ENCODE data around the gene ASB2. TPM values are rescaled to one million over a fixed set of nuclear protein-coding genes. Genes with fewer than 3 reads are reported as not detected.

Gene ASB2
- total and polyA plus RNA-seq, 4 donors, result 9.1 to 57.0 (median 39.1) TPM

DNA sequence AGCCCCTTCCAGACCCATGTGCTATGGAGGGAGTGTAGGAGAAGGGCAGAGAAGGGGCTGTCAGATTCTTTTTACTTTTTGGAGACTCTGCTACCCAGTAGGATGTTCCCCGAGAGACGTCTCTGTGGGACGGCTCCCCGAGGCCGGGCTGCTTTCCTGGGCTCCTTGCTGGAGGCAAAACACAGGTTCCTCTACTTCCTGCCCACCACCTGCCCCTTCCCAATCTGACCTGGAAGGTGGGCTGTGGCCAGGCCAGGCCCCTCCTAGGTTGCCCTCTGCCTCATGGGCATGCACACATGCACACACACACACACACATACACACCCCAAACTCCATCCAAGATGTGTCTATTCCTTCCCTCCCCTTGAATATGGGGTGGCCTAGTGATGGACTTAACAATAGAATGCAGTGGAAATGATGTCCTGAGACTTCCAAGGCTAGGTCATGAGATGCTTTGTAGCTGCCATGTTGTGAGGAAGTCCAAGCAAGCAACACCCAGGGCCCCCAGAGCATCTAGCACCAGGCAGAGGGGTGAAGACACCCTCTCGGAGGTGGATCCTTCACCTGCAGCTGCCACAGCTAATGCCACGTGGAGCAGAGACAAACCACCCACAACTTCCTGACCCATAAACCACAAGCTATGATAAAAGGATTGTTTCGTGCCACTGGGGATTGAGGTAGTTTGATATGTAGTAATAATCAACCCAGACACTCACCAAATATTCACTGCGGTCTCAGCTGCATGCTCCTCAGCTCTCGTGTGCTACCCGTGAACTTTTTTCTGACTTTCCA is 1.6 kb upstream of the ASB2 start:
- ATAC-seq (ENCODE audit: low FRiP score) (no peak), DNase-seq (no peak)
- Histone ChIP-seq H3K9me3 (ENCODE audit: control insufficient read depth, low read length) (no peaks in the 10 kb centered on the region), H3K4me1 (ENCODE audit: control insufficient read depth in 1 of 2, insufficient read depth in 2 of 2, low read length in 2 of 2) (peaks cover 3 to 7% of the 10 kb centered on the region in 2 donors), H3K27me3 (ENCODE audit: control insufficient read depth in 1 of 2, insufficient read depth in 2 of 2, low read length in 1 of 2) (no peaks in the 10 kb centered on the region), H3K36me3 (ENCODE audit: control insufficient read depth in 1 of 2, insufficient read depth in 2 of 2, low read length in 1 of 2) (no peaks in the 10 kb centered on the region), H3K27ac (ENCODE audit: low read depth in 1 of 2, low read length in 2 of 2) (peak overlapping the region; percentile 86 to 93), H3K4me3 (ENCODE audit: low read length in 2 of 2) (no peak overlapping the region)
- intact Hi-C loops (cut with DNase I), result loop anchor here in 1 of 2 donors (5.0 kb wide), 1 partner anchor 1331 kb away; no protein-coding TSS in a partner anchor
- 89 to 90% methylated on average over 11 of the region's 11 CpGs for WGBS, 2 donors

DNA sequence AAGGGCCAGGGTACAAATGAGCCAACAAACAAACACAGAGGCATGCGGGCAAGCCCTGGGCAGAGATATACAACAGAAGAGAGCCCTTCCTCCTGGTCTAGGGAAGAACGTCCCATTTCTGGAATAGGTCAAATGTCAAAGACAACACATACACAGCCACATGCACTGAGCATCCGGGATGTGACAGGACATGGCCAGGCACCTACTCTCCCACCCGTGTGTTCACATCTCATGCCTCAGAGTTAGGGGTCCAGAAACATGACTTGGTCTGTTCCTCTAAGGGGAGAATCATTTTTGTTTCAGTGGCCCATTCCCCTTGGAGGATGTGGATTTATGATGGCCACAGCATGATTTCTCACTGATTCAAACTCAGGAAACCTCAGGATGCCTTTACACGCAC is 801 bp upstream of the ASB2 start:
- intact Hi-C loops (cut with DNase I), result loop anchor here in 1 of 2 donors (5.0 kb wide), 1 partner anchor 1330 kb away; no protein-coding TSS in a partner anchor
- no peak overlapping the region for H3K4me3 ChIP-seq (ENCODE audit: low read length in 2 of 2)

DNA sequence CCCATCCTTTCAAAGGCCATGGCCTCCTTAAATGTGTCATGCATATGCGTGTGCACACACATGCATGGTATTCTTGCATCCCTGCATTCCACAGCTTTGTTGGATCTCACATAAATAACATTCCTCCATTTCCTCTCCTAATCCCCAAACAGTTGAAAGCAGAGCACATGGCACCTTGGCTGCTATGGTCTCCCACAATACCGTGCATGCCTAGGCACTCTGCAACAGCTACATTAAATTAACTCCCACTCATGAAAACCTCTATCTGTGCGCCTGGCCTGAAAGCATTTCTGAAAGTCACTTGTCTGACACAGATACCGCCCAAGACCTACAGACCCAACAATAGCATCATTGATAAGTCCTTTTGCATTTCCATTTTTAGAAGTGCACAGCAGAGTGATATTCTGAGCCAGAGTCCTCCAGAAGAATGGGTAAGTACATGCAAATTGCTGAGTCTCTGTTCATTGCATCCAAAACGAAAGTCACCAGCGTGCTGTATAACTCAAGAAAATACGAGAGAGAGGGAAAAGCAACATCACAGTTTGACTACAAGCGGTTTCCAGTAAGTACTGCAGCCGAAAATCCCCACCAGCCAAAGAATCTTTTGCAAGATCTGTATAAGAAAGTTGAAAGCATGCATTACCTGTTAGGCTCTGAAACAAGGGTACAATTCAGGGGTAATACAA is 436 bp downstream of the ASB2 start:
- intact Hi-C loops (cut with DNase I), result loop anchor here in 1 of 2 donors (5.0 kb wide), 1 partner anchor 1329 kb away; no protein-coding TSS in a partner anchor

More for the DNA sequence above, 801 bp upstream of the ASB2 start:
- Histone ChIP-seq H3K27ac (ENCODE audit: low read depth in 1 of 2, low read length in 2 of 2) (peak overlapping the region; percentile 86 to 93), H3K27me3 (ENCODE audit: control insufficient read depth in 1 of 2, insufficient read depth in 2 of 2, low read length in 1 of 2) (no peaks in the 10 kb centered on the region), H3K9me3 (ENCODE audit: control insufficient read depth, low read length) (no peaks in the 10 kb centered on the region), H3K36me3 (ENCODE audit: control insufficient read depth in 1 of 2, insufficient read depth in 2 of 2, low read length in 1 of 2) (no peaks in the 10 kb centered on the region), H3K4me1 (ENCODE audit: control insufficient read depth in 1 of 2, insufficient read depth in 2 of 2, low read length in 2 of 2) (peaks cover 3 to 7% of the 10 kb centered on the region in 2 donors)
- DNase-seq (no peak), ATAC-seq (ENCODE audit: low FRiP score) (no peak)
- 59% methylated on average over 5 of the region's 5 CpGs for WGBS, 2 donors

DNA sequence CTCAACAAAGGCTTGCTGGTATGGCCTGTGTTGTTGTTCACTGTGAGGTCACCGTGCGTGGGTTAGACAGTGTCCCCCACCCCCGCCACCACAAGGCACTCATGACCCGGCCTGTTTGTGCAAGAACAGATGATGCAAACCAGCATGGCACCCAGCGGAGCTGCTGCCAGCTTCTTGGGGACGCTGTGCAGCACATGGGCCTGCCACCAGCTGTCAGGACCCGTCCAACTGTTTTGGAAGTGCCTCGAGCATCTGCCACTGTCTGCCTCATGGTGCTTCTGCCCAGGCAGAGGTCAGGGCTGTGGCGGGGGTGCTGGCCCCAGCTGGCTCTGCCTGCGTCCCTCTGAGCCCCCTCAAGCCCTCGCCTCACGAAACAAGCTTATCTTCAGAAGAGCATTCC is 1.5 kb downstream of the ASB2 start:
- no peaks in the 10 kb centered on the region for H3K9me3 ChIP-seq (ENCODE audit: control insufficient read depth, low read length)
- 32 to 42% methylated on average over 12 of the region's 12 CpGs for WGBS, 2 donors
- H3K36me3 ChIP-seq (ENCODE audit: control insufficient read depth in 1 of 2, insufficient read depth in 2 of 2, low read length in 1 of 2), result no peaks in the 10 kb centered on the region
- ATAC-seq (ENCODE audit: low FRiP score), result no peak
- no peaks in the 10 kb centered on the region for H3K27me3 ChIP-seq (ENCODE audit: control insufficient read depth in 1 of 2, insufficient read depth in 2 of 2, low read length in 1 of 2)
- H3K4me1 ChIP-seq (ENCODE audit: control insufficient read depth in 1 of 2, insufficient read depth in 2 of 2, low read length in 2 of 2), result peaks cover 0 to 3% of the 10 kb centered on the region in 2 donors
- H3K4me3 ChIP-seq (ENCODE audit: low read length in 2 of 2), result peak overlapping the region; percentile 0 to 76
- peak overlapping the region; percentile 53 to 73 for H3K27ac ChIP-seq (ENCODE audit: low read depth in 1 of 2, low read length in 2 of 2)
- intact Hi-C loops (cut with DNase I), result loop anchor here in 1 of 2 donors (5.0 kb wide), 1 partner anchor 1328 kb away; no protein-coding TSS in a partner anchor
- no peak for DNase-seq

More for the DNA sequence above, 436 bp downstream of the ASB2 start:
- DNase-seq (no peak), ATAC-seq (ENCODE audit: low FRiP score) (no peak)
- Histone ChIP-seq H3K9me3 (ENCODE audit: control insufficient read depth, low read length) (no peaks in the 10 kb centered on the region), H3K4me3 (ENCODE audit: low read length in 2 of 2) (peak overlapping the region; percentile 58 to 76), H3K27me3 (ENCODE audit: control insufficient read depth in 1 of 2, insufficient read depth in 2 of 2, low read length in 1 of 2) (no peaks in the 10 kb centered on the region), H3K4me1 (ENCODE audit: control insufficient read depth in 1 of 2, insufficient read depth in 2 of 2, low read length in 2 of 2) (peaks cover 3% of the 10 kb centered on the region in 2 donors), H3K36me3 (ENCODE audit: control insufficient read depth in 1 of 2, insufficient read depth in 2 of 2, low read length in 1 of 2) (no peaks in the 10 kb centered on the region), H3K27ac (ENCODE audit: low read depth in 1 of 2, low read length in 2 of 2) (peak overlapping the region in 1 of 2 donors; percentile 93)
- WGBS, 2 donors, result 9% methylated on average over 9 of the region's 9 CpGs

DNA sequence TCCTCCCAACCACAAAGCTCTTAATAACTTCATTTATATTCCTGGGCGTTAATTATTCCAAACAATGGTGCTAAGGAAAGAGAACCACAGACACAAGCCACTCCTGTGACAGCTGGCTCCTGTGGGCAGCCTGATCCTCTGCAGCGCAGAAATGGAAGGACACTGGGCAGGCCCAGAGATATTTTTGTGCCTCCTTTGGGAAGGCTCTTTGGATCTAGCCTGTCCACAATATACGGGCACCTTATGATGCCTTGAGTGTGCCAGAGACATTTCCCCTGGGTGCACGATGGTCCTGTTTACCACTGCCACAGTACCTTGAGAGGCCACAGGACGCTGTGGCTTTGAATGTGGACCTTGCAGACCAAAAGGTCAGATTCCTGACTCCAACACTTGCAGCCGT is 2.1 kb downstream of the ASB2 start:
- intact Hi-C loops (cut with DNase I), result no loop called here
- Histone ChIP-seq H3K36me3 (ENCODE audit: control insufficient read depth in 1 of 2, insufficient read depth in 2 of 2, low read length in 1 of 2) (no peaks in the 10 kb centered on the region), H3K4me1 (ENCODE audit: control insufficient read depth in 1 of 2, insufficient read depth in 2 of 2, low read length in 2 of 2) (peaks cover 0 to 3% of the 10 kb centered on the region in 2 donors), H3K4me3 (ENCODE audit: low read length in 2 of 2) (peak overlapping the region; percentile 0 to 76), H3K27me3 (ENCODE audit: control insufficient read depth in 1 of 2, insufficient read depth in 2 of 2, low read length in 1 of 2) (no peaks in the 10 kb centered on the region), H3K9me3 (ENCODE audit: control insufficient read depth, low read length) (no peaks in the 10 kb centered on the region), H3K27ac (ENCODE audit: low read depth in 1 of 2, low read length in 2 of 2) (peak overlapping the region; percentile 53 to 73)
- WGBS, 2 donors, result 28 to 40% methylated on average over 6 of the region's 6 CpGs
- DNase-seq (no peak), ATAC-seq (ENCODE audit: low FRiP score) (no peak)

DNA sequence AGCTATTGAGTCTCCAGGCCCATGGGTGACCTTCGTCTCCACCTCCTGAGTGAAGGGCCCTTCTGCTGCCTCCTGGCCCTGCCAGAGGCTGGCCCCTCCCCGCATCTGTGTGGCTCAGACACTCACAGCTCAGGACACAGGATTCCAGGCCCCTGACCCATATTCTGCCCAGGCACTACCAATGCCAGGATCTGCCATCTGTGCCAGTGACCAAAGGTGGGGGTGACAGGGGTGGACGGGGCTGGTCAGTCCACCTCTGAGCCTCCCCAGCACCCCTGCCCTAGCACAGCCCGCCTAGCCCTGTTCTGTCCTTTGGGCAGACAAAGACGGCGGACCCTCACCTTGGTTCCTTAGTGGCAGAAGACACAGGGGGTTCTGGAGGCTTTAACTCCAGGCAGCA is 2.8 kb downstream of the ASB2 start:
- Histone ChIP-seq H3K36me3 (ENCODE audit: control insufficient read depth in 1 of 2, insufficient read depth in 2 of 2, low read length in 1 of 2) (no peaks in the 10 kb centered on the region), H3K27ac (ENCODE audit: low read depth in 1 of 2, low read length in 2 of 2) (peak overlapping the region in 1 of 2 donors; percentile 30), H3K9me3 (ENCODE audit: control insufficient read depth, low read length) (no peaks in the 10 kb centered on the region), H3K27me3 (ENCODE audit: control insufficient read depth in 1 of 2, insufficient read depth in 2 of 2, low read length in 1 of 2) (no peaks in the 10 kb centered on the region), H3K4me1 (ENCODE audit: control insufficient read depth in 1 of 2, insufficient read depth in 2 of 2, low read length in 2 of 2) (peaks cover 0 to 3% of the 10 kb centered on the region in 2 donors), H3K4me3 (ENCODE audit: low read length in 2 of 2) (no peak overlapping the region)
- intact Hi-C loops (cut with DNase I), result no loop called here
- ATAC-seq (ENCODE audit: low FRiP score), result no peak
- no peak for DNase-seq
- WGBS, 2 donors, result 45 to 53% methylated on average over 6 of the region's 6 CpGs

DNA sequence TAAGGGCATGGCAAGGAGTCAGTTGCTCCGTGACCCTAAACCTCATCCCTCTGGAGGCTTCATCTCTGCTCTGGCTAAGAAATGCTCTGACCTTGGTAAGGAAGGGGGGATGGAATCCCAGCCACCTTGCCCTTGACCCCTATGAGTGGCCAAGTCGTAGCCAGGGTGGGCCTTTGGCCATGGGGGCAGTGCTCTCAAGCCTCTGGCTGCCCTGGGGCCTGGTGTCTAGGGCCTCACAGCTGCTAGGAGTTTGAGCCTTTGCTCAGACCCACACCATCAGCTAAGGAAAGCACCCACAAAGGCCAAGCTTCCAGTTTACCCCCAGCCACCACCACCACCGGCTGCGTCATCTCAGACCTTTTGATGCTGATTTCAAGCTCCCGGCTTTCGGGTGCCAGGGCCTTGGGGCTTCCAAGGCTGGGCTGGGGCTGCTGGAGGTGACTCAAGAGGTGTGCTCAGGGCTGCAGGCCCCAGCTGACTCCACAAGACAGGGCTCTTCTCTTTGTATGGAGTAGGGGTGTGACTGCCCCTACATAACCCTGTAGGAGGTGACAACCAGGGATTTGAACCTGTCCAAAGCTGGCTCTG is 3.7 kb downstream of the ASB2 start:
- WGBS, 2 donors, result 54 to 59% methylated on average over 6 of the region's 6 CpGs
- ATAC-seq (ENCODE audit: low FRiP score), result no peak

DNA sequence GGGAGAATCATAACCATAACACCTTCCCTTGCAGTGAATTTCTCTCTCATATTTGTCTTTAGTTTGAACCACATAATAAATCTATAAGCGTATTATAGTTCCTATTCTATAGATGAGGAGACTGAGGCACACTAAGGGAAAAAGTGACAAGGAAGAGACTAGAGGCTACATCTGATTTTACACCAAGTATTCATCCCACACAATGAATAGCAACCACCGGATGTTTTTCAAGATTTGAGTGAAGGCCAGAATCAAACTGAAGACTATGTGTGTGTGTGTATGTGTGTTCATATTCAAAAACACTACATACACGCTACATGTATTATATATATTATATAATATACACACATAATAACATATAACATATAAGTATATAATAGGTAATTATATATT is 4.7 kb downstream of the ASB2 start:
- H3K27ac ChIP-seq (ENCODE audit: low read depth in 1 of 2, low read length in 2 of 2), result peak overlapping the region in 1 of 2 donors; percentile 38
- 43 to 68% methylated on average over 3 of the region's 3 CpGs for WGBS, 2 donors
- DNase-seq (no peak), ATAC-seq (ENCODE audit: low FRiP score) (no peak)
- H3K9me3 ChIP-seq (ENCODE audit: control insufficient read depth, low read length), result no peaks in the 10 kb centered on the region
- no peaks in the 10 kb centered on the region for H3K27me3 ChIP-seq (ENCODE audit: control insufficient read depth in 1 of 2, insufficient read depth in 2 of 2, low read length in 1 of 2)
- H3K36me3 ChIP-seq (ENCODE audit: control insufficient read depth in 1 of 2, insufficient read depth in 2 of 2, low read length in 1 of 2), result no peaks in the 10 kb centered on the region
- no peak overlapping the region for H3K4me3 ChIP-seq (ENCODE audit: low read length in 2 of 2)
- peaks cover 0 to 3% of the 10 kb centered on the region in 2 donors for H3K4me1 ChIP-seq (ENCODE audit: control insufficient read depth in 1 of 2, insufficient read depth in 2 of 2, low read length in 2 of 2)
- intact Hi-C loops (cut with DNase I), result no loop called here

More for the DNA sequence above, 3.7 kb downstream of the ASB2 start:
- peak overlapping the region; percentile 3 to 4 for H3K27ac ChIP-seq (ENCODE audit: low read depth in 1 of 2, low read length in 2 of 2)
- no peak for DNase-seq
- intact Hi-C loops (cut with DNase I), result no loop called here
- H3K4me1 ChIP-seq (ENCODE audit: control insufficient read depth in 1 of 2, insufficient read depth in 2 of 2, low read length in 2 of 2), result peaks cover 0 to 3% of the 10 kb centered on the region in 2 donors
- H3K36me3 ChIP-seq (ENCODE audit: control insufficient read depth in 1 of 2, insufficient read depth in 2 of 2, low read length in 1 of 2), result no peaks in the 10 kb centered on the region
- H3K27me3 ChIP-seq (ENCODE audit: control insufficient read depth in 1 of 2, insufficient read depth in 2 of 2, low read length in 1 of 2), result no peaks in the 10 kb centered on the region
- no peaks in the 10 kb centered on the region for H3K9me3 ChIP-seq (ENCODE audit: control insufficient read depth, low read length)
- H3K4me3 ChIP-seq (ENCODE audit: low read length in 2 of 2), result no peak overlapping the region
